Panc1 (cell line): ENCODE data around the gene MAEA.

Experiments
- CTCF ChIP-seq: fragments of 450-650 bp; IDR thresholded peaks from 2 replicates; pipeline ENCODE4 v1.5.1; 2017; ENCODE audit warnings: mild to moderate bottlenecking
- POLR2AphosphoS5 ChIP-seq: IDR thresholded peaks from 2 replicates; pipeline ENCODE4 v1.6.1; 2012; ENCODE audit warnings: mild to moderate bottlenecking, low read depth, low read length, moderate library complexity
- REST ChIP-seq, 2 experiments: IDR thresholded peaks; 2 replicates each; pipeline ENCODE4 v1.6.1; 2011 to 2012; ENCODE audit warnings: low read depth in 2 of 2, control low read depth in 1 of 2, low read length in 1 of 2, mild to moderate bottlenecking in 1 of 2, moderate library complexity in 1 of 2; ENCODE audit not compliant: insufficient read depth in 1 of 2
- SIN3A ChIP-seq: IDR thresholded peaks from 2 replicates; pipeline ENCODE4 v1.6.1; 2012; ENCODE audit warnings: low read depth, mild to moderate bottlenecking, low read length, moderate library complexity, borderline replicate concordance; ENCODE audit not compliant: insufficient read depth

GRCh38 chr4:1294891-1295290 is 5.2 kb downstream of the MAEA start:
- no peak for TF ChIP-seq CTCF
- TF ChIP-seq REST (IDR thresholded peaks at IDR 0.05; ENCODE audit: insufficient read depth in 1 of 2, low read depth in 2 of 2, low read length in 1 of 2): no peak
- no peak for TF ChIP-seq POLR2AphosphoS5
- TF ChIP-seq SIN3A: no peak
